BE2C (cell line): ENCODE data around the gene USP46.

ENCODE experiments used
- DNase-seq: peaks from one replicate; pipeline ENCODE4 v3.0.0-alpha.2; 2020
- H3K27me3 ChIP-seq: fragments of 250-450 bp; sonication (Bioruptor Pico); 2 replicates; pipeline ENCODE4 v1.5.1; 2020; ENCODE audit warnings: mild to moderate bottlenecking
- H3K36me3 ChIP-seq: fragments of 250-450 bp; sonication (Bioruptor Pico); 2 replicates; pipeline ENCODE4 v1.5.1; 2020; ENCODE audit warnings: mild to moderate bottlenecking
- H3K4me1 ChIP-seq: fragments of 250-450 bp; sonication (Bioruptor Pico); 2 replicates; pipeline ENCODE4 v1.5.1; 2020
- H3K4me3 ChIP-seq: 2 replicates; pipeline ENCODE4 v1.5.1; 2011; ENCODE audit warnings: low read depth, low read length
- H3K9me3 ChIP-seq: fragments of 250-450 bp; sonication (Bioruptor Pico); 2 replicates; pipeline ENCODE4 v1.5.1; 2020
- TF ChIP-seq, protein P1 (sequence below): IDR thresholded peaks from 2 replicates; pipeline ENCODE4 v1.5.1; 2012; ENCODE audit warnings: mild to moderate bottlenecking, low read depth, low read length

USP46 gene

DNA sequence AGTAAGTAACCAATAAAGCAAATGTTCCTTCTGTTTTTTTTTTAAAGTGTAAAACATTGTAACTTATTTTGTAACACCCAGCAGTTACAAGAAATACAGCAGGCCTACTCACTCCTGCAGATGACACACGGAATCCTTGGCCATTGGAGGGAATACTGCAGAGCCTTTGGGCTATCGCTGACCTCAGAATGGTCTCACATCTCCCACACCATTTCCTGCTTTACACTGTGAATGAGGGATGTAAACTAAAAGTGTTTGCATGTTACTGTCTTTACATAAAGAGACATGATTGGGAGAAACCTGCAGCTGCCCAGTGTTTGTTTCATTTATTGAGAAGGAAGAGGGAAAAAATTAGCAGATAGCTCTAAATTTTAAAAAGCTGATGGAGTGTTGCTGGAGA is 64.1 kb downstream of the USP46 start:
- H3K9me3 ChIP-seq = no peaks in the 10 kb centered on the region; the same call in 1 of the 2 replicates
- H3K4me1 ChIP-seq = no peaks in the 10 kb centered on the region
- TF ChIP-seq, protein P1, sequence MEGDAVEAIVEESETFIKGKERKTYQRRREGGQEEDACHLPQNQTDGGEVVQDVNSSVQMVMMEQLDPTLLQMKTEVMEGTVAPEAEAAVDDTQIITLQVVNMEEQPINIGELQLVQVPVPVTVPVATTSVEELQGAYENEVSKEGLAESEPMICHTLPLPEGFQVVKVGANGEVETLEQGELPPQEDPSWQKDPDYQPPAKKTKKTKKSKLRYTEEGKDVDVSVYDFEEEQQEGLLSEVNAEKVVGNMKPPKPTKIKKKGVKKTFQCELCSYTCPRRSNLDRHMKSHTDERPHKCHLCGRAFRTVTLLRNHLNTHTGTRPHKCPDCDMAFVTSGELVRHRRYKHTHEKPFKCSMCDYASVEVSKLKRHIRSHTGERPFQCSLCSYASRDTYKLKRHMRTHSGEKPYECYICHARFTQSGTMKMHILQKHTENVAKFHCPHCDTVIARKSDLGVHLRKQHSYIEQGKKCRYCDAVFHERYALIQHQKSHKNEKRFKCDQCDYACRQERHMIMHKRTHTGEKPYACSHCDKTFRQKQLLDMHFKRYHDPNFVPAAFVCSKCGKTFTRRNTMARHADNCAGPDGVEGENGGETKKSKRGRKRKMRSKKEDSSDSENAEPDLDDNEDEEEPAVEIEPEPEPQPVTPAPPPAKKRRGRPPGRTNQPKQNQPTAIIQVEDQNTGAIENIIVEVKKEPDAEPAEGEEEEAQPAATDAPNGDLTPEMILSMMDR = no peak
- DNase-seq = no peak
- H3K27me3 ChIP-seq = no peaks in the 10 kb centered on the region
- H3K36me3 ChIP-seq = peaks cover 3% of the 10 kb centered on the region; the same call in 1 of the 2 replicates
- no peak overlapping the region for H3K4me3 ChIP-seq

DNA sequence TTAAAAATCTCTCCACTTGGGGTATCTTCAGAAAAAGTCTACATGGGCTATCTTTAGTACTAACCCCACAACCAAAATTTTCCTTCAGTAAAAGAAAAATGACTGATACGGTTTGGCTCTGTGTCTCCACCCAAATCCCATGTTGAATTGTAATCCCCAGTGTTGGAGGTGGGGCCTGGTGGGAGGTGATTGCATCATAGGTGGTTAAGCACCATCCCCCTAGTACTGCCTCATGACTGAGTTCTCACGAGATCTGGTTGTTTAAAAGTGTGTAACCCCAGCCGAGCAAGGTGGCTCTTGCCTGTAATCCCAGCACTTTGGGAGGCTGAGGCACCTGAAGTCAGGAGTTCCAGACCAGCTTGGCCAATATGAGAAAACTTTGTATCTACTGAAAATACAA is 66.8 kb downstream of the USP46 start:
- TF ChIP-seq, protein P1 = no peak
- Histone ChIP-seq H3K4me3 (no peak overlapping the region), H3K36me3 (peaks cover 3% of the 10 kb centered on the region; the same call in 1 of the 2 replicates), H3K4me1 (no peaks in the 10 kb centered on the region), H3K9me3 (no peaks in the 10 kb centered on the region; the same call in 1 of the 2 replicates), H3K27me3 (no peaks in the 10 kb centered on the region)
- no peak for DNase-seq

DNA sequence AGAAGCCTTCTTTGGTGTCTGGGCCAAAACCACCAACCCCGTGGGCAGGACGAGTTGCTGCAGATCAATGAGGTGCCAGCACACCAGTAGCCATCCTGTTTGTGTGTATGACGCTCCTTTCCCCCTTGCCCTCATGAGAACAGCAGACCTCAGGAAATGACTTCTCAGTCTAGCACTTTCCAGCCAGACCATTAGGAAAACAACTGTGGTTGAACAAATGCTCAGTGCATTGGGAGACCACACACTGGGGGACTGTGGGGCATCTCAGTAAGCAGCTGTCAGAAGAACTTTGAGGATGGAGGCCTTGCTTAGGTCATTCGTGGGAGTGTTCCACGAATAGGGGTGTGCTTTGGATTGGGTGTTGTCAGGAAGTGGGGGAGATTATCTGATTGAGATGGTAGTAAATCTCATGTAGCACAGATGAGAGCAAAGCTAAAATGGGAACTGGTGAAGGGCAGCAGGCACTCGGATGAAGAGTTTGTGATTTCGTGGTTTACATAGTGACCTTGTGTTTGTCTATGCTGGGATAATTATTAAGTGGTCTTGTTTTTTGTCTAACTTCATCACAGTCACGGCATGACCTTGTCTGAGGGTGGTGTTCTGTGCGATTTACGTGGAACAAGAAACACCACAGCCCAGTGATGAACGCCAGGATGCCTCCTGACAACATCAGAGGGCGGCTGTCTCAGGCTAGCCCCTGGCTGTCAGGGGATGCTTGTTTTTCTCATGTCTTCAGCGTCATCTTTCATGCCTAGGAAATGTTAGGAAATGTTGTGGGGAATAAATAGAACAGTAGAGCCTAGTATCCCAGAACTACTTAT is 70.1 kb downstream of the USP46 start:
- no peak overlapping the region for H3K4me3 ChIP-seq
- TF ChIP-seq, protein P1 = no peak
- H3K36me3 ChIP-seq = no peaks in the 10 kb centered on the region
- DNase-seq = no peak
- H3K4me1 ChIP-seq = no peaks in the 10 kb centered on the region
- H3K9me3 ChIP-seq = no peaks in the 10 kb centered on the region
- no peaks in the 10 kb centered on the region for H3K27me3 ChIP-seq

DNA sequence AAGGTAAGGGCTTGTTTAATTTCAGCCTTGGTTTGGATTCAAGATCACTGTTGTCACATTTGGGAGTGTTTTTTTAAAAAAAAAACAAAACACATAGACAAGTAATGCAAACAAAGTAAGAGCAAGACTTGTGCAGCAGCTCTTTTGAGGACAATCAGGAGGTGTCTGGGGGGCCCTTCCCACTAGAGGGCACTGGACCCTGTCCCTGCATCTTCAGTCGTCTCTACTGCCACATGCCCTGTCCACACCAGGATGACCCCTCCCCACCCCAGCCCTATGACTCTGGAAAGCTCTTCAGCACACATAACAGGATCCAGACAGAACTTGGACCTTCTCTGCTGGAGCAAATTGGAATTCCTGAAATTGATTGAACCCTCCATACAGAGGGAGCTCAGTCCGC is 71.0 kb downstream of the USP46 start:
- H3K27me3 ChIP-seq = no peaks in the 10 kb centered on the region
- TF ChIP-seq, protein P1 = peak; percentile 73
- DNase-seq = peak; percentile 53
- H3K4me3 ChIP-seq = no peak overlapping the region
- no peaks in the 10 kb centered on the region for H3K36me3 ChIP-seq
- no peaks in the 10 kb centered on the region for H3K4me1 ChIP-seq
- no peaks in the 10 kb centered on the region for H3K9me3 ChIP-seq

DNA sequence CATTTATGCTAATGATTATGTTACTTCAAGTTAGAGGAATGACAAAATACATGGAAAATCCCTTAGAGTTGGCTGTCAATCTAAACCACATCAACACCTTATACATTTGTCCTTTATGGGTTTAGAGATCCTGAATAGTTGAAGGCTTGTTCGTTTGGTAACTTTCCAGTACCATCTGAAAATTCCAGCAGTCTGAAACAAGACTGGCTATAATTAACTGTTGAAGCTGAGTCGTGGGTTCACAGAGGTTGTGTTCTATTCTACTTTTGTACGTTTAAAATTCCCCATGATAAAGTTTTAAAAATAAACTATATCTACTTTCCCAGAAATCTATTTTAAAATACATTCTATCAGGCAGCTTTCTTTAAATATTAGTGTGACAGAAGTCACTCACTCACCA is 73.0 kb downstream of the USP46 start:
- TF ChIP-seq, protein P1 = no peak
- Histone ChIP-seq H3K4me3 (no peak overlapping the region), H3K4me1 (no peaks in the 10 kb centered on the region), H3K27me3 (no peaks in the 10 kb centered on the region), H3K9me3 (no peaks in the 10 kb centered on the region), H3K36me3 (no peaks in the 10 kb centered on the region)
- DNase-seq = no peak

DNA sequence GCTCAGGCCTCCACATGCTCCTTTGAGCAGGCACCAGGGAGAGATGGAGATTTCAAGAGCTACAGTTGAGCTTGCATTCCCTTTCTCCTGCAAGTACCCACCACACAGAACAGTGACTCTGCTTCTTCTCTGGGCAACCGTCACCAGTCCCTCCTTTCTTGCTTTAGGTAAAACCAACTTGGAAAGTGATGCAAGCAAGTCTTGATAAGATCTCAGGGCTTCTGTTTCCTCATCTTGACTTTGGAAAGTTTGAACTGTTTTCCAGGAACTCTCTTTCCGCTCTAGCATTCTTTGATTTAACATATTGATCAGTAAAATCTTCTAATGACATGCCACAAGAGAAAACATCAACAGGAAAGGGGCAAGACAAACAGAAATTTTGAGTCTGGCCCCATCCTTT is 73.7 kb downstream of the USP46 start:
- Histone ChIP-seq H3K36me3 (no peaks in the 10 kb centered on the region), H3K27me3 (no peaks in the 10 kb centered on the region), H3K4me1 (no peaks in the 10 kb centered on the region), H3K9me3 (no peaks in the 10 kb centered on the region), H3K4me3 (no peak overlapping the region)
- TF ChIP-seq, protein P1 = no peak
- no peak for DNase-seq
